A204.1 (cell line): ENCODE results near the gene NKIRAS2.

ENCODE experiments used
- FAIRE-seq: peaks from 2 replicates; lab custom pipeline; 2012; peaks lifted over from hg19 to GRCh38; lab: Jason Lieb, UNC

NKIRAS2 gene

DNA sequence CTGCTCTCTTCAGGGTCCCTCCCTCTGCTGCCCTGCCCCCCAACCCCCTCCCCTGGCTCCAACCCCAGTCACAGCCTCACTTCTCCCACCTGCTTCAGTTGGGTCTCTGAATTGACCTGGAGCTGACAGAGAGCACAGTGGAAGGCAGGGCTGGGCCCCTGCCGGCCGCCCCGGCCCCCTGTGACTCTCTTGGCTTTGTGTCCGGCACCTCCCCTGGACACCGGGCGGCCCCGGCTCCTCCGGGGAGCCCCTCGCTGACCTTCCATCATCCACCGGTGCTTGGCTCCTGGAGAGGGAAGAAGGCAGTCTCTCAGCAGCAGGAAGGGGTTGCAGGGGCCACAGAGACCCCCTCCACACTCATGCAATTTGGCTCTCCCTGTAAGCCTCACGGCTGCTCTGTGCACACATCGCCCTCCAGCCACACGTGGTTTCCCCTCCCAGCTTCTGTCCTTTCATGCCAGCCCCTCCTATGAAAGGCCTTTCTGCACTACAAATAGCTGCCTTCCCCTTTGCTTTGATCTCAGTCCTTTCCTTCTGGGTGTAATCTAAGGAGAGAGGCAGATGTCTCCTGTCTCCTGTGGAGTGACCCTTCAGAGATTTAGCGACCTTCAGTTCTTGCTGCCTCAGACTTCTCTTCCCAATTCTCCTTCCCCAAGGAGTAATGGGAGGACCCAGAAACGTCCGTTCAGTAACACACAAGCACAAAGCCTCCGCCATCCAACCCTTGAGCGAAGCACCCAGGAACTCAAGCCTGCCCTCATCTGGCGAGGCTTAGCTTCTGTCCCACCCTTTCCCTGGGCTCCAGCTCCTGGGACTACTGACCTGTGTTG lies 8.3 kb downstream of the NKIRAS2 start:
- FAIRE-seq = no peak

DNA sequence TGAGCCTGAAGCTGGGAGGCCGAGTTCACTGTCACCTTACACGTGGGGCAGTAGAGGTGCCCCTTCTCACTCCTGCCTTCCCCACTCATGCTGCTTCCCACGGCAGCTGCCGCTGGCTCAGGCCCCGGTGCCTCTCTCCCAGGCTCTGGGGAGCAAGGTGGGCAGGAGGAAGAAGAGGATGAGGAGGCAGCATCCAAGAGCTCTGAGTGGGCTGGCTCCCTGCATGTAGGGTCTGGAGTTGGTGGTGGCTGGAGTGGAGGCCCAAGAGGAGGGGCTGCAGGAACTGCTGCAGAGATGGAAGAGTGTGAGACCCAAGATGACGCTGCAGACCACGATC lies 8.9 kb downstream of the NKIRAS2 start:
- FAIRE-seq = no peak

DNA sequence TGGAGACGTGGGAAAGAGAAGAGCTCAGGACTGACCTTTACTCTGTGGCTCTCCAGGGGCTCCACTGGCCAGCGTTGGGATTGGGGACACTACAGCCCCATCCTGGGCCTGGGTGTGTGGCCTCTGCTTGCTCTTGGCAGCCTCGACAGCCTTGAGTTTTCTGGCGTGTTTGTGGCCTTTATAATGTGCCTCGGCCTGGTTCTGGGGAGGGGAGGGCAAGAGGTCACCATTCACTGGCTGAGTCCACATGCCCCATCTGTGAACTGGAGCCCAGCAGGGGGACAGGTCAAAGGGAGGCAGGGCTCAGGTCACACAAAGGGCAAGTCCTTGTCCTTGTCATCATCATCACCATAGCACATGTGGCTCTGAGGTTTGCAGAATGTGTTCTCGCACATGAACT lies 11.7 kb downstream of the NKIRAS2 start:
- FAIRE-seq = no peak

GRCh38 chr17:42034059-42034458 lies 14.2 kb downstream of the NKIRAS2 start:
- no peak for FAIRE-seq

- FAIRE-seq = no peak
Observed at GRCh38 chr17:42038221-42038973, 18.5 kb downstream of the NKIRAS2 start.

DNA sequence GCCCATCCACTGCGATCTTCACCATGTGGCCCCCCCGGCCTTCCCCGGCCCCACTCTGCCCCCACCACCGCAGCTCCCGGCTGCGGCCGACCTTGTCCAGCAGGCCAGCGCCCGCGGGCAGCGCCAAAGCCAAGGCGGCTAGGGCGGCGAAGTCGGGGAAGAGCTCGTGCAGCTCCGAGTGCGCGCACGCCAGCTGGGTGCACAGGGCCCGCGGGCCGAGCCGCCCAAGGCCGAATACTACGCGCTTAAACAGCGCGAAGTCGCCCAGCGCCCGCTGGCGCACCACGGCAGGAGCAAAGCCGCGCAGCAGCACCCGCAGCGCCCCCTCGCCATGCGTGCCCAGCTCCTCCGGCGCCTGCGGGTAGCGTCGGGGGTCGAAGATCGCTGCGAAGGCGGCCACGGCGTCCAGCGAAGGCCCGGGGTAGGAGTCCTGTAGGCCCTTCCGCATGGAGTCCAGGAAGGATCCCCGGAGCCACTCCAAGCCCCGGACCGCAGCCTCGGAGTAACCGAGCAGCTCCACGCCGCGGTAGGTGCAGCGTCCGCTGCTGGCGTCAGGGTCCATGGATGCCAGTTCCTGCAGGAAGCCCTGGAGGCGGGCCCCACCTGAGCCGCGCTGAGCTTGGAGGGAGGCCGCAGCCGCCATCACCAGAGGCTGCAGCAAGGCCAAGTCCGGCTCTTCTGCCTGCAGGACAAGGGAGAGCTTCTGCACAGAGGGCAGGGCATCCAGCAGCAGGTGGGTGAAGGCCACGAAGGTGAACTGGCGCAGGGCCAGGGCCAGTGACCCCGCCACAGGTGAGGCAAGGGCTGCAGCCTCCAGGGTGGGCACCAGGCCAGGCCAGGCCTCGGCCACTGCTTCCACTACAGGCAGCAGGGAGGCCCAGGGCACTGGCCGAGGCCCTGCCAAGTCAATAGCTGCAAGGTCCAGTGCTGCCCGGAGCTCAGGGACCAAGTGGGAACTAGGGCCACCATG lies 20.2 kb downstream of the NKIRAS2 start:
- FAIRE-seq = no peak

GRCh38 chr17:42040818-42041217 lies 20.9 kb downstream of the NKIRAS2 start:
- FAIRE-seq = no peak

DNA sequence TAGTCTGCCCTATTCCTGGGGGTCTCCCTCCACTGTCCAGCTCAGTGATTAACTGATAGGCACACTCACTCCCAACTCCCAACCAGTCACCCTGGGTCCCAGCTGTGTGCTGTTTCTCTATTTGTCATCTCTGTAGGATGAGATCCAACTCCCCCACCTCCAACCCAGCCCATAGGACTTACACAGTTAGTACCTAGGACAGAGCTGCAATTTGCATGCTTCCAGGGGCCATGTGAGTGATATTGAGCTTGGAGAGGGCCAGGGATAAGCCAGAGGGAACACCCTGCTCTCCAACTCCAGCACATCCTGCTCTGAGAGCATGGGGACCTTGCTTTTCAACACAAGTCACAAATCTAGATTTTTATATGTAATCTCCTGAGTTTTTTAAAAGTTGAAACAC lies 21.7 kb downstream of the NKIRAS2 start:
- no peak for FAIRE-seq

GRCh38 chr17:42042598-42043319 lies 22.9 kb downstream of the NKIRAS2 start:
- no peak for FAIRE-seq

- no peak for FAIRE-seq
Observed at GRCh38 chr17:42045719-42046118, 25.8 kb downstream of the NKIRAS2 start.

GRCh38 chr17:42047343-42047742 lies 27.5 kb downstream of the NKIRAS2 start:
- FAIRE-seq = no peak

GRCh38 chr17:42049834-42050392 lies 30.0 kb downstream of the NKIRAS2 start:
- FAIRE-seq = no peak

DNA sequence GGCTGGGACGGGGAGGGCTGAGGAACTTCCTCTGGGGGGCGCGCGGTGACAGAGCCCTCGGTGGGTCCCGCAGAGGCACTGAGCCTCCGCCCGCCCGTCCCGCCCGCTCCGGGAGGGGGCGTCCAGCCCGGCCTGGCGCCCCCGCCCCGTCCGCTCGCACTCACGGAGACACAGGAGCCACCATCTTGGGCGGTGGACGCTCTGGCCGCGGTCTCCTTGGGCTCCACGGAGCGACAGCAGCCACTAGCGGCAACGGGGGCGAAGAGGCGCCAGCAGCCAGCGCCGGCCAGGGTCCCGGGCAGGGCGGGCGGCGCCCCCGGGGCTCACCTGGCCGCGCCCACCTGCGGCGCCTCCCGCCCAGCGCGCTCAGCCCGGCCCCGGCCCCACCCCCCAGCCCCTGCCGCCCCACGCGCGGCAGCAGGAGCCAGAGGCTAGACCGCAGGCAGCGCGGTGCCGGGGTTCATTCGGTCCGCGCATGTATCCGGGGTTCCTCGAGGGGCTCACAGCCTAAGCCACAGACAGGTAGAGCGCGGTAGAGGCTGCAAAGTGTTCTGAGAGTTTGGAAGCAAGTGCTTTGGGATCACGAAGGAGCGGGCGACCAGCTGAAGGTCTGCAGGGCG lies 30.6 kb downstream of the NKIRAS2 start, which contains the start of gene C17orf113:
Gene C17orf113 (minus strand): TSS at position 209 of the 620 bp plus-strand sequence. CDS start 7,225 bp downstream, outside the sequence.
- no peak for FAIRE-seq

DNA sequence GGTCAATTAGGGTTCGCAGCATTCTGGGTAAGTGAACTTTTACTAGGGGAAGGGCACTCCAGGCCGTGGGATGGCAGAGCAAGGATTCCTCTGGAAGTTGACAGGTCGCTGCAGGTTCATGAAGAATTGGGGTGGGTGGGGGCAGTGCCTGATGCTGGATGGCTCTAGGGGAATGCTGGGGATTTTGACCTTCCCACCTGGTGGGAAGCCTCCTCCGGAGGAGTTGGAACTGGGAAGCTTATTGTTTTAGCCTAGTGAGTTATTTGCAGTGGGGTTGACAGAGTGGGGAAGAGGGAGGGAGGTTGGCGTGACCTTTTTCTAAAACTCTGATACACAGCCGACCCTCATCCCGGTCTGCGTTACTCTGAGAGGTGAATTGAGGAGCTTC lies 31.1 kb downstream of the NKIRAS2 start:
- no peak for FAIRE-seq

DNA sequence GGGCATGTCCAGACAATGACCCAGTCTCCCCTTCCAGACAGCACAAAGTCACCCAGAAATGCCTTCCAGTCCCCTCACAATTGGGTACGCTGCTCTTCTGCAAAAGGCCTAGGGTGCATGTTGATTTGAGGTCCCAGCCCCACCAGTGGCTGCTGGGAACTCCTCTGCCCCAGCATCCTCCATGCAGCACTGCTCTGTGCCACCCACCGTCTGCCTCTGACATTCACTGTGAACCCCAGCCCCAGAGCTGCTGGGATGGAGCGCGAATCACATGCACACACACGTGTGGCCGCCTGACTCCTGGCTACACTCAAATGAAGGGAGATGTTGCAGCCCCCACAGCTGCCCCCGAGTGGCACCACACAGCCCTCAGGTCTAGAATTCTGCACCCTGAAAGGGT lies 31.8 kb downstream of the NKIRAS2 start:
- FAIRE-seq = no peak

GRCh38 chr17:42052346-42052877 lies 32.5 kb downstream of the NKIRAS2 start:
- no peak for FAIRE-seq

DNA sequence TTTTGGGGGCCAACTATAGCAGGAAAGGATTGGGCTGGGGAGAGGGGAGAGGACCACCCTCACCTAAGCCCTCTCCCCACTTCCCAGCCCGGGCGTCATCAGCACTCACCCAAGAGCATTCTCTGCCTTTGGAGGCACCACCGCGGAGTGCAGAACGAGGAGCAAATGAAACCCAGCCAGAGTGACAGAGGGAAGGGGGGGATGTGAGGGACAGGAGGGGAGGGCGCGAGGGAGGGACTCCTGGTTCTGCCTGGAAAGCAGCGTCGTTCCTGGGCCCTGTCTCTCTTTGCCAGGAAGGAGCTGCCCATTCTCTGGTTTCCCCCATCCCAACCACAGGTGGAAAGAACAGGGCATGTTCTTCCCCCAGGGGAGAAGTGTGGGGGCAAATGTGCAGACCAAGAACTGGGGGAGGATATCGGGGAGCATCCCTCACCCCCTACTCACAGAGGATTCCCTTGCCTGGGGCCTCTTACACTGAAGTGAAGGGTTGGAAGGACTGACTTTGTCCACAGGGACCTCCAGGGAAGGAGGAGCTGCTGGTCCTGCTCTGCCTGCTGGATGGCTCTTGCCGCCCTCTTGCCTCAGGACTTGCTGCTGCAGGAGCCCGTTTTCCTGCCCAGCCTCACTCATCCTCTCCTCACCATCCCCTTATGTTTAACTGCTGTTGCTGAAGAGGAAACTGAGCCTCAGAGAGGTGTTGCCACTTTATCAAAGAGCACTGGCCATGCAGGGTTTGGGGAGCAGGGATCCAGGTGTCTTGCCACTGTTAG lies 34.0 kb downstream of the NKIRAS2 start:
- FAIRE-seq = no peak

GRCh38 chr17:42055027-42055426 lies 35.1 kb downstream of the NKIRAS2 start:
- no peak for FAIRE-seq

- no peak for FAIRE-seq
Observed at GRCh38 chr17:42055496-42055895, 35.6 kb downstream of the NKIRAS2 start.

- no peak for FAIRE-seq
Observed at GRCh38 chr17:42056635-42057034, 36.7 kb downstream of the NKIRAS2 start.
